GM18519 (cell line): ENCODE data around the gene CRYBG2.

Source experiments
- ATAC-seq: cut with Tn5 transposase; IDR thresholded peaks from one replicate; pipeline ENCODE4 v1.9.1; 2021; ENCODE audit warnings: mild to moderate bottlenecking, moderate library complexity; ENCODE audit not compliant: unreplicated experiment, low FRiP score

The CRYBG2 gene

DNA sequence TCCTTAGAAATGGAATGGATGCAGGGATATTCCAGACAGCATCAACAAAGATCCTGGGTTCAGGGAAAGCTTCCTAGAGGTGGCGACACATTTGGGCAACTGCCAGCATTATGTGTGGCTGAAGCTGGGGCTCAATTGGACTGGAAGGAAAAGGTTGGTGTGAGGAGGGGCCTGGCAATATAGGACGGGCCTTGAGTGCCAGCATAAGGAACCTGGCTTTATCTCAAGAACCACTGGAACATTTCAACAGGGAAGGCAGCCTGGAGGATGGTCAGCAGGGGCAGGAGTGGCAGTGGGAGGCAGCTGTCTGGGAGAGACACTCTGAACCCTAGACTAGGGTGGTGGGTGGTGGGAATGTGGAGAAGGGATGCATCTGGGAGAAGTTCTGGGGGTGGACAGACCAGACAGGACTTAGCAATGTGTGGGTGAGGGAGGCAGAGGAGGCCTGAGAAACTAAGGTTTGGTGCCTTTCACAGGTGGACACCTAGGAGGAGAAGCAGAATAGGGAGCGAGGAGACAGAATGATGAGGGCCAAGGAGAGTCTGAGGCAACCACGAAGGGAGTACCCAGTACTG, 70.6 kb downstream of the CRYBG2 start:
- ATAC-seq, result no peak

DNA sequence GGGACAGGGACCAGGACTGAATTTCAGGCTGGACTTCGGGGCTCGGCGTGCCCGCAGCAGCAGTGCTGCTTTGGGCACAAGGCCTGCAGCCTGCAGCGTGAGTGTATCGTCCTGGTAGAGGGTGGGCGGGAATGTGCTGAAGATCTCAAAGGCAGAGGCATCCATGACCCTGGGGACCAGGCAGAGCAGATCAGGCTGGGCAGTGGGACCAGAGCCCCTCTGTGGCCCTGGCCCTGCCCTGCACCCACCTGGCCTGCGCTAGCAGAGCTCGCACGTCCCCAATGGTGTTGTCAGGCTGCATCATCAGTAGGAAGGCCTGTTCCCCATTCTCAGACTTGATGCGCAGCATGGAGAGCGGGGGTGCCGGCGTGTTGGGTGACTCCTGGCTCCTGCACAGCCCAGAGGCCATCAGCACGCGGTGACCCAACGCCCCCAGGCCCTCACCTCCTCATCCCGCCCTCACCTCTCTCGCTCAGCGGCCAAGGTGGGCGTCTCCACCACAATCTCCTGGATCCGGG, 71.5 kb downstream of the CRYBG2 start:
- ATAC-seq, result no peak

DNA sequence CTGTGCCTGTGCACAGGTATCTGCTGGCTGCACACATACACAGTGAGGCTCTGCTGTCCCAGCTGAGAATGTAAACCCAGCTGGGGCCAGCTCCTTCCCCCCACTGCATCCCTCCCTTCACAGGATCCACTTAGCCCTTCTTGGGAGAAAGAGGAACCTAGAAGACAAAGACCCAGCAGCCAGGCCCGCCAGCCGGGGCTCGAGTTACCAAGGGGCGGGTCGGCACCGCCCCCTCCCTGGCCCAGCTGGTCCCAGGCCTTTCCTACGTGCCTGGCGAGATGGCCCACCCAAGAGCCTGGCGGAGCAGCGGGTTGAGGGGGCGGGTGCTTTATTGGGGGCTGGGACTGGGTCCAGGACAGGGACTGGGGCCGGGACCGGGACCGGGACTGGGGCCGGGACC, 72.0 kb downstream of the CRYBG2 start:
- ATAC-seq, result no peak

GRCh38 chr1:26281091-26281958, 72.6 kb downstream of the CRYBG2 start:
- ATAC-seq, result no peak

GRCh38 chr1:26280333-26281042, 73.4 kb downstream of the CRYBG2 start:
- ATAC-seq, result no peak

- no peak for ATAC-seq
Observed at GRCh38 chr1:26279456-26280332, 74.2 kb downstream of the CRYBG2 start, which contains the start of gene SH3BGRL3. Gene SH3BGRL3, plus strand, starts transcription at chr1:26280086. Its CDS starts 70 bp downstream, at chr1:26280156.

DNA sequence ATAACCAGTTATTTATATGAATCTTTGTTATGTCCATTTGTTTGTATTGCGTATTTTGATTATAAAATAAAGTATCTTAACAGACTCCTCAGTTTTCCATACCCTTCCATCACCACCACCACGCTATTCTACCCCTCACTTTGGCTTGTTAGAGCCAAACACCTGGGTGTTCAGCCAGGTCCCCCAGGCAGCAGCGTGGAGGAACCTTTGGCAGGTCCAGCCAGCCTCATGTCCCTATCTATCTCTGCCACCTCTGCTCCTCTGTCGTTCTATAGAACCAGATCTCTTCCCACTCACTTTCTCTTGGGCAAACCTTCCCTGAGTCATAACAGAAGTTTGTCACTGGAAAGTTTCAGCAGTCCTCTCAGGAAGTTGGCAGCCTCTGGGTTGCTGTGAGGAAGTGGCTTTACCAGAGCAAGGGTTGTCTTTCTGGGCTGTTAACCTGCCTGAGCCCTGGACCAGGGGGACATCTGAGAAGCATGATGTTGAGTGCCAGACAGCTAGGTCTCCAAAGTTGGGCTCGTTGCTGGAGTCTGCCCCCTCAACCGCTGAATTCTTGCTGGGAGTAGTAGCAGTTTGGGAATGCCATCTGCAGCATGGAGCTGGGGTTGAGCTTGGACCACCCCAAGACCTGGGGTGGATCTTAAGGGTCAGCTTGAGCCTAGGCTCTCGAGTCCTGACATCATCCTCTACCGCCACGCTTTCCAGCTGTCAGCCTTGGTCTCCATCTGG, 75.0 kb downstream of the CRYBG2 start:
- ATAC-seq, result no peak

DNA sequence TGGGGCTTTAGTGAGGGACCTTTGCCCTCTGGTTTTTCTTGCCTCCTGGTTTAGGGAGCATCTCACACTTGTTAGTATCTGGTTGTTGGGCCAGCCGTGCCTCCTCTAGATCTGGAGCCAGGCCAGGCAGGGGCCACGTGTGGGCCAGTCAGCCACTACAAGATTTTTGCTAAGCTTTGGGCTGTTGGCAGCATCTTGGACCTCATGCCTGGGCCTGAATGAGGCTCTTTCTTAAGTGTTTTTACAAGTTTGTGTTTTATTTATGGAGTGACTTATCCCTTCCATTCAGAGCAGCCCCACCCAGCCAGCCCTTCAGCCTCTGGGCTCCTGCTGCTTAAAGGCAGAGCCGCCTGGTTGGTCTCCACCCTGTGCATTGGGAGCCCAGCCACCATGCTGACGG, 75.6 kb downstream of the CRYBG2 start:
- ATAC-seq, result no peak

GRCh38 chr1:26277719-26278118, 76.2 kb downstream of the CRYBG2 start:
- ATAC-seq, result no peak

GRCh38 chr1:26277261-26277661, 76.7 kb downstream of the CRYBG2 start:
- no peak for ATAC-seq

- ATAC-seq, result no peak
Observed at GRCh38 chr1:26276432-26276838, 77.5 kb downstream of the CRYBG2 start.

DNA sequence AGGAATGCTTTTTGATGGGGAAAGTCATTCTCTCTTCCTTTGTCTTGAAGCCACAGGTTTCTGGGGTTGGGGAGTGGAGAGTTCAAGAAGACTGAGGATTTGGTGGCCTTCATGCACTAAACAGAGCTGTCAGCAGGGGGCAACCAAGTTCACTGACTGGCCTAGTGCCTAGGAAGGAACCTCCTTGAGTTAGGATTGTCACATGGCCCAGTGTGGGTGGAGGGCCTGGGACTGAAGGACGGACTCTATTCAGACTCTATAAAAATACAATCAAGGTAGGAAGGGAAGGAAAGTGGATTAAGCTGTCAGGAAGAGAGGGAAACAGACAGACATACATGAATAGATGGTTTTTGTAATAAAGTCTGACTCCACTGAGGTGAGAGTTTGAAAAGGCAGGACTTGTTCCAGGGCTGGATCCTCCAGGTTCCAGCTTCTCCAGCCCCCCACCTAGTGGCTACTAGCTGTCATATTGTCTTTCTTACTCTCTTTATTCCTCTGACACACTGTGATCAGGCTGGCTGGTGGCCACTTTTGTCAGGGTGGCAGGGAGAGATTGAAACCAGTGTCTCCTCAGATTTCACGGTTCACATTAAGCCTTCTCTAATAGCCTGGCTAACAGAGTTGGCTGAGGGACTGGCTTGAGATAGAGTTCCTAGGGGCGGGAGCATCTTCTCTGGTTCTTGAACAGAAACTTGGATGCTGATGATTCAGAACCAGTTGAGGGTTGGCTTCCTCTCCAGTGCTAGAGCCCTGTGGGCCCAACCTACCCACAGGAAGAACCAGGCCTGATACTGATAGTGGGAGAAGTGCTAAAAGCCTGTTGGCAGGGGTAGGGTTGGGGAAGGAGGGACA, 78.1 kb downstream of the CRYBG2 start:
- no peak for ATAC-seq

GRCh38 chr1:26274801-26275425, 79.0 kb downstream of the CRYBG2 start:
- no peak for ATAC-seq
